OCI-LY1 (cell line): ENCODE data around the gene NOTCH1.

ENCODE experiments used
- H2AFZ ChIP-seq: fragments of 200-600 bp; sonication (generic), shearing (Covaris generic); 2 replicates; pipeline ENCODE4 v1.6.0; 2014; ENCODE audit warnings: antibody characterized with exemption, mild to moderate bottlenecking, low read length
- H3F3A ChIP-seq: fragments of 200-600 bp; sonication (generic), shearing (Covaris generic); 2 replicates; pipeline ENCODE4 v1.6.0; 2014; ENCODE audit warnings: mild to moderate bottlenecking, antibody characterized with exemption, low read length, moderate library complexity; ENCODE audit not compliant: insufficient read depth
- H3K27ac ChIP-seq: fragments of 200-600 bp; sonication (generic); 2 replicates; pipeline ENCODE4 v1.5.1; 2014; ENCODE audit warnings: low read length, mixed run types, mild to moderate bottlenecking, low read depth; ENCODE audit not compliant: poor library complexity, severe bottlenecking
- H3K27me3 ChIP-seq: fragments of 200-600 bp; sonication (generic); 2 replicates; pipeline ENCODE4 v1.6.0; 2014; ENCODE audit warnings: antibody characterized with exemption, mild to moderate bottlenecking, low read length, moderate library complexity; ENCODE audit not compliant: insufficient read depth
- H3K36me3 ChIP-seq: fragments of 200-600 bp; sonication (generic); 2 replicates; pipeline ENCODE4 v1.6.1; 2014; ENCODE audit warnings: mild to moderate bottlenecking, antibody characterized with exemption, low read length, moderate library complexity, mixed read lengths; ENCODE audit not compliant: insufficient read depth
- H3K4me1 ChIP-seq: fragments of 200-600 bp; sonication (generic); 2 replicates; pipeline ENCODE4 v1.5.1; 2014; ENCODE audit warnings: mild to moderate bottlenecking, low read length, moderate library complexity; ENCODE audit not compliant: insufficient read depth, severe bottlenecking
- H3K4me2 ChIP-seq: fragments of 200-600 bp; sonication (generic), shearing (Covaris generic); 2 replicates; pipeline ENCODE4 v1.6.1; 2014; ENCODE audit warnings: low read length
- H3K4me3 ChIP-seq: fragments of 200-600 bp; sonication (generic); 2 replicates; pipeline ENCODE4 v1.5.1; 2014; ENCODE audit warnings: low read length, low read depth, mild to moderate bottlenecking, mixed read lengths; ENCODE audit not compliant: poor library complexity, severe bottlenecking
- H3K79me2 ChIP-seq: fragments of 200-600 bp; shearing (Covaris generic); 2 replicates; pipeline ENCODE4 v1.6.1; 2016; ENCODE audit warnings: mixed run types, low read length, mixed read lengths; ENCODE audit not compliant: insufficient read depth
- H3K9ac ChIP-seq: fragments of 200-600 bp; sonication (generic), shearing (Covaris generic); 2 replicates; pipeline ENCODE4 v1.6.1; 2014; ENCODE audit warnings: mild to moderate bottlenecking, low read length, mixed read lengths
- H3K9me2 ChIP-seq: fragments of 200-600 bp; sonication (generic), shearing (Covaris generic); 2 replicates; pipeline ENCODE4 v1.6.1; 2014; ENCODE audit warnings: low read depth, mild to moderate bottlenecking, low read length, mixed read lengths
- H3K9me3 ChIP-seq: fragments of 200-600 bp; shearing (Covaris generic); 2 replicates; pipeline ENCODE4 v1.6.1; 2014; ENCODE audit warnings: low read length, mixed read lengths
- H4K20me1 ChIP-seq: fragments of 200-600 bp; sonication (generic), shearing (Covaris generic); 2 replicates; pipeline ENCODE4 v1.6.0; 2016; ENCODE audit warnings: mild to moderate bottlenecking, low read length; ENCODE audit not compliant: insufficient read depth
- CTCF ChIP-seq: fragments of 200-600 bp; sonication (generic), shearing (Covaris generic); IDR thresholded peaks from 2 replicates; pipeline ENCODE4 v1.5.1; 2017; ENCODE audit warnings: mild to moderate bottlenecking, antibody characterized with exemption, low read length, moderate library complexity, mixed read lengths
- EZH2 ChIP-seq: fragments of 200-600 bp; sonication (generic), shearing (Covaris generic); IDR thresholded peaks from 2 replicates; pipeline ENCODE4 v1.8.0; 2017; ENCODE audit warnings: borderline replicate concordance, mixed run types, mild to moderate bottlenecking, antibody characterized with exemption, low read length, moderate library complexity, mixed read lengths

NOTCH1 gene

GRCh38 chr9:136531186-136531903 lies 14.5 kb downstream of the NOTCH1 start:
- no peaks in the 10 kb centered on the region for H3F3A ChIP-seq
- TF ChIP-seq CTCF (no peak), EZH2 (no peak)
- H3K79me2 ChIP-seq: no peaks in the 10 kb centered on the region
- no peaks in the 10 kb centered on the region for H3K9me2 ChIP-seq
- no peak overlapping the region for H3K27ac ChIP-seq
- no peaks in the 10 kb centered on the region for H3K4me1 ChIP-seq
- H3K27me3 ChIP-seq: no peaks in the 10 kb centered on the region; the same call in 1 of the 2 replicates
- H3K9me3 ChIP-seq: no peaks in the 10 kb centered on the region
- H3K36me3 ChIP-seq: no peaks in the 10 kb centered on the region
- no peak overlapping the region for H3K4me3 ChIP-seq
- no peak overlapping the region for H3K9ac ChIP-seq
- no peak overlapping the region for H2AFZ ChIP-seq
- no peaks in the 10 kb centered on the region for H4K20me1 ChIP-seq
- H3K4me2 ChIP-seq: no peak overlapping the region

- H3K4me2 ChIP-seq: no peak overlapping the region
- no peaks in the 10 kb centered on the region for H4K20me1 ChIP-seq
- no peaks in the 10 kb centered on the region for H3K79me2 ChIP-seq
Observed at GRCh38 chr9:136530461-136531089, 15.3 kb downstream of the NOTCH1 start.

More at GRCh38 chr9:136530461-136531089, 15.3 kb downstream of the NOTCH1 start:
- Histone ChIP-seq H3K9me3 (no peaks in the 10 kb centered on the region), H3K27ac (no peak overlapping the region), H3K4me3 (no peak overlapping the region), H3K9ac (no peak overlapping the region), H3K9me2 (no peaks in the 10 kb centered on the region), H3K27me3 (no peaks in the 10 kb centered on the region; the same call in 1 of the 2 replicates), H3F3A (no peaks in the 10 kb centered on the region), H2AFZ (no peak overlapping the region), H3K4me1 (no peaks in the 10 kb centered on the region), H3K36me3 (no peaks in the 10 kb centered on the region)
- TF ChIP-seq CTCF (no peak), EZH2 (no peak)
